BE2C (cell line): ENCODE measurements around the gene NEURL4. TPM values are rescaled to one million over a fixed set of nuclear protein-coding genes. Genes with fewer than 3 reads are reported as not detected.
A peak's percentile ranks its signal among the peaks of the same experiment; 100 is the strongest.
"Not testable (repeated sequence)": the region's sequence is repeated elsewhere in the genome, so short reads cannot be mapped to it uniquely, and the experiment has no call there.

Experiments
- DNase-seq: peaks from one replicate; pipeline ENCODE4 v3.0.0-alpha.2; 2020
- H3K27me3 ChIP-seq: fragments of 250-450 bp; sonication (Bioruptor Pico); 2 replicates; pipeline ENCODE4 v1.5.1; 2020; ENCODE audit warnings: mild to moderate bottlenecking
- H3K36me3 ChIP-seq: fragments of 250-450 bp; sonication (Bioruptor Pico); 2 replicates; pipeline ENCODE4 v1.5.1; 2020; ENCODE audit warnings: mild to moderate bottlenecking
- H3K4me1 ChIP-seq: fragments of 250-450 bp; sonication (Bioruptor Pico); 2 replicates; pipeline ENCODE4 v1.5.1; 2020
- H3K4me3 ChIP-seq: 2 replicates; pipeline ENCODE4 v1.5.1; 2011; ENCODE audit warnings: low read depth, low read length
- H3K9me3 ChIP-seq: fragments of 250-450 bp; sonication (Bioruptor Pico); 2 replicates; pipeline ENCODE4 v1.5.1; 2020
- polyA plus RNA-seq: library from polyadenylated mRNA; unstranded; fragments of >200 nt; gene quantifications from one replicate; pipeline ENCODE4 v1.2.1, GENCODE V29; 2012; ENCODE audit warnings: low read depth, missing spikeins; ENCODE audit not compliant: insufficient read length, insufficient read depth
- TF ChIP-seq, protein P1 (sequence below): IDR thresholded peaks from 2 replicates; pipeline ENCODE4 v1.5.1; 2012; ENCODE audit warnings: mild to moderate bottlenecking, low read depth, low read length

The NEURL4 gene
- 55.3 TPM for polyA plus RNA-seq

- no peaks in the 10 kb centered on the region for H3K4me1 ChIP-seq
- H3K27me3 ChIP-seq: no peaks in the 10 kb centered on the region
- no peak for DNase-seq
- peak within 1 kb of the TSS; percentile 80 for H3K4me3 ChIP-seq
- H3K9me3 ChIP-seq: no peaks in the 10 kb centered on the region
- peaks cover 2% of the 10 kb centered on the region for H3K36me3 ChIP-seq
- TF ChIP-seq, protein P1, sequence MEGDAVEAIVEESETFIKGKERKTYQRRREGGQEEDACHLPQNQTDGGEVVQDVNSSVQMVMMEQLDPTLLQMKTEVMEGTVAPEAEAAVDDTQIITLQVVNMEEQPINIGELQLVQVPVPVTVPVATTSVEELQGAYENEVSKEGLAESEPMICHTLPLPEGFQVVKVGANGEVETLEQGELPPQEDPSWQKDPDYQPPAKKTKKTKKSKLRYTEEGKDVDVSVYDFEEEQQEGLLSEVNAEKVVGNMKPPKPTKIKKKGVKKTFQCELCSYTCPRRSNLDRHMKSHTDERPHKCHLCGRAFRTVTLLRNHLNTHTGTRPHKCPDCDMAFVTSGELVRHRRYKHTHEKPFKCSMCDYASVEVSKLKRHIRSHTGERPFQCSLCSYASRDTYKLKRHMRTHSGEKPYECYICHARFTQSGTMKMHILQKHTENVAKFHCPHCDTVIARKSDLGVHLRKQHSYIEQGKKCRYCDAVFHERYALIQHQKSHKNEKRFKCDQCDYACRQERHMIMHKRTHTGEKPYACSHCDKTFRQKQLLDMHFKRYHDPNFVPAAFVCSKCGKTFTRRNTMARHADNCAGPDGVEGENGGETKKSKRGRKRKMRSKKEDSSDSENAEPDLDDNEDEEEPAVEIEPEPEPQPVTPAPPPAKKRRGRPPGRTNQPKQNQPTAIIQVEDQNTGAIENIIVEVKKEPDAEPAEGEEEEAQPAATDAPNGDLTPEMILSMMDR: no peak
These were observed at the start of gene NEURL4 for GRCh38 chr17:7328840-7329373. Gene NEURL4 (minus strand): TSS chr17:7329335. CDS start chr17:7329312, 23 bp downstream.

DNA sequence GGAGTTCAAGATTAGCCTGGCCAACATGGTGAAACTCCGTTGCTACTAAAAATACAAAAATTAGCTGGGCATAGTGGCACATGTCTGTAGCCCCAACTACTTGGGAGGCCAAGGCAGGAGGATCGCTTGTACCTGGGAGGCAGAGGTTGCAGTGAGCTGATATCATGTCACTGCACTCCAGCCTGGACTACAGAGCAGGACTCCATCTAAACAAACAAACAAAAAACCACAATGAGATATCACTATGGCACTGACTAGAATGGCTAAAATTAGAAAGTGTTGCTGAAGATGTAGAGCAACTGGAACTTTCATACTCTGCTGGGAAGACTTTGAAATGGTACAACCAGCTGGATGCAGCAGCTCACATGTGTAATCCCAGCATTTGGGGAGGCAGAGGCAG lies 45.2 kb upstream of the NEURL4 start:
- no peaks in the 10 kb centered on the region for H3K36me3 ChIP-seq
- no peak overlapping the region for H3K4me3 ChIP-seq
- TF ChIP-seq, protein P1: no peak
- H3K4me1 ChIP-seq: no peaks in the 10 kb centered on the region
- DNase-seq: no peak
- no peaks in the 10 kb centered on the region for H3K27me3 ChIP-seq
- no peaks in the 10 kb centered on the region for H3K9me3 ChIP-seq

GRCh38 chr17:7370853-7371252 lies 41.7 kb upstream of the NEURL4 start:
- Histone ChIP-seq H3K27me3 (no peaks in the 10 kb centered on the region), H3K9me3 (no peaks in the 10 kb centered on the region), H3K36me3 (no peaks in the 10 kb centered on the region), H3K4me3 (no peak overlapping the region), H3K4me1 (no peaks in the 10 kb centered on the region)
- DNase-seq: no peak
- TF ChIP-seq, protein P1: no peak

GRCh38 chr17:7369825-7370224 lies 40.7 kb upstream of the NEURL4 start:
- no peaks in the 10 kb centered on the region for H3K9me3 ChIP-seq
- TF ChIP-seq, protein P1: no peak
- DNase-seq: no peak
- no peak overlapping the region for H3K4me3 ChIP-seq
- H3K36me3 ChIP-seq: no peaks in the 10 kb centered on the region
- H3K4me1 ChIP-seq: no peaks in the 10 kb centered on the region
- H3K27me3 ChIP-seq: no peaks in the 10 kb centered on the region

DNA sequence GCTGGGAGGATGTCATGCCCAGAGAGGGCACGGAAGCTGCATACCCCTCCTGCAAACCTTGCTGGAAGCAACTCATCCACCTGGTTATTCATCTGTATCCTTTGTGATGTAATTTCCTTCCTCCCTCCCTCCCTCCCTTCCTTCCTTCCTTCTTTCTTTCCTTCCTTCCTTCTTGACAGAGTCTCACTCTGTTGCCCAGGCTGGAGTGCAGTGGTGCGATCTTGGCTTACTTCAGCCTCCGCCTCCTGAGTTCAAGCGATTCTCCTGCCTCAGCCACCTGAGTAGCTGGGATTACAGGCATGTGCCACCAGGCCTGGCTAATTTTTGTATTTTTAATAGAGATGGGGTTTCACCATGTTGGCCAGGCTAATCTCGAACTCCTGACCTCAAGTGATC lies 39.5 kb upstream of the NEURL4 start:
- H3K36me3 ChIP-seq, H3K27me3 ChIP-seq, H3K9me3 ChIP-seq, DNase-seq, H3K4me3 ChIP-seq, H3K4me1 ChIP-seq: not testable (repeated sequence)

- H3K9me3 ChIP-seq: no peaks in the 10 kb centered on the region
- H3K4me1 ChIP-seq: no peaks in the 10 kb centered on the region
- no peak overlapping the region for H3K4me3 ChIP-seq
- TF ChIP-seq, protein P1: no peak
- no peak for DNase-seq
- no peaks in the 10 kb centered on the region for H3K36me3 ChIP-seq
- H3K27me3 ChIP-seq: no peaks in the 10 kb centered on the region
These were observed 38.9 kb upstream of the NEURL4 start for GRCh38 chr17:7367918-7368598.
